HFF-Myc (cell line): ENCODE results near the gene ZNF45.
"Not testable (repeated sequence)": the region's sequence is repeated elsewhere in the genome, so short reads cannot be mapped to it uniquely, and the experiment has no call there.

ENCODE experiments used
- DNase-seq: peaks from one replicate; pipeline ENCODE4 v3.0.0-alpha.2; 2011; ENCODE audit warnings: low read depth; ENCODE audit errors: extremely low read depth
- H3K4me3 ChIP-seq: replicated peaks from 2 replicates; pipeline ENCODE4 v1.5.1; 2011; ENCODE audit warnings: low read depth, mild to moderate bottlenecking, control low read depth, low read length
- TF ChIP-seq, protein P1 (sequence below): IDR thresholded peaks from 2 replicates; pipeline ENCODE4 v1.5.1; 2012; ENCODE audit warnings: mild to moderate bottlenecking, low read depth, low read length, control low read depth; ENCODE audit errors: missing control alignments

ZNF45 gene

DNA sequence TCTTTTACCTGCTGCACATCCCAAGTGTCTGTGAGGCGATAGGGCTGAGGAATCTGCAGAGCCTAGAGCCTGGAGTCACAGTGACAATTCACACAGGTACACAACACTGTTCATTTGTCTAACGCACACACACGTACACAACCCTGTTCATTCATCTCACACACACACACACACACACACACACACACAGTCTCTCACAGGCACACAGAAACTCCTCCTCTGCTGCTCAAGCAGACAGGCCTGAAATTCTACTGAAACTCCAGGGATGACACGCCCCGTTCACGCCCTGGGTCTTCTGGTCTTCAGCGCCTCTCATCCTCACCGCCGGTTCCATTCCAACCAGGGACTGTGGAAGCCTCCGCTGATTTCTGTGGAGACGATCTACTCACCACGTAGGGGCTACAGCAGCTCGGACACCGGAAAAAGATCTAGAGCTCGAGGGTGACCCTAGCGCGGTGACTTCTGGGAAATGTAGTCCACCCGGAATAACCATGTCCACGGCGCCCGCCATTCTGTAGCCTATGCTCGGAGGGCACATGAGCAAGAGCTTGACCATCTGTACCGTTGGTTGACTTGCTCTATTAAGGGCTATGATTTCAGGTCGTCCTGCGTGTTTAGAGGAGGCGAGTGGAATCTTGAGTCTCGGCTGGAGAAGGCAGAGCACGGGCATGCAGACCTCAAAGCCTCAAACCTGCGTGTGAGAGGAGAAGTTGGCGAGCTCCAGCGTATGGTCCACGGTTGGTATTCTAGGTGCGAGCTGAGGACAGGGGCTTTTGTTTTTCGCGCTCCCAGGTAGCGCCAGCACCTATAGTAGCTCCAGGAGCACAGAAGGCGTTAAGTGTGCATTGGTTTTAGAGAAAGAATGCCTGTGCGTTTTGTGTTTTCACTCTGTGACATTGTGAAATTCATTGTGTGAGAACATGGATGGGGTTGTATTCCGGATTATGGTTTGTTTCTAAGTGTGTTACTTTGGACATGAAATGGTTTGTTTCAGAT, 33.4 kb downstream of the ZNF45 start:
- DNase-seq: peak; percentile 63
- H3K4me3 ChIP-seq: peak overlapping the region; percentile 58
- TF ChIP-seq, protein P1, sequence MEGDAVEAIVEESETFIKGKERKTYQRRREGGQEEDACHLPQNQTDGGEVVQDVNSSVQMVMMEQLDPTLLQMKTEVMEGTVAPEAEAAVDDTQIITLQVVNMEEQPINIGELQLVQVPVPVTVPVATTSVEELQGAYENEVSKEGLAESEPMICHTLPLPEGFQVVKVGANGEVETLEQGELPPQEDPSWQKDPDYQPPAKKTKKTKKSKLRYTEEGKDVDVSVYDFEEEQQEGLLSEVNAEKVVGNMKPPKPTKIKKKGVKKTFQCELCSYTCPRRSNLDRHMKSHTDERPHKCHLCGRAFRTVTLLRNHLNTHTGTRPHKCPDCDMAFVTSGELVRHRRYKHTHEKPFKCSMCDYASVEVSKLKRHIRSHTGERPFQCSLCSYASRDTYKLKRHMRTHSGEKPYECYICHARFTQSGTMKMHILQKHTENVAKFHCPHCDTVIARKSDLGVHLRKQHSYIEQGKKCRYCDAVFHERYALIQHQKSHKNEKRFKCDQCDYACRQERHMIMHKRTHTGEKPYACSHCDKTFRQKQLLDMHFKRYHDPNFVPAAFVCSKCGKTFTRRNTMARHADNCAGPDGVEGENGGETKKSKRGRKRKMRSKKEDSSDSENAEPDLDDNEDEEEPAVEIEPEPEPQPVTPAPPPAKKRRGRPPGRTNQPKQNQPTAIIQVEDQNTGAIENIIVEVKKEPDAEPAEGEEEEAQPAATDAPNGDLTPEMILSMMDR: no peak

- TF ChIP-seq, protein P1: no peak
- no peak overlapping the region for H3K4me3 ChIP-seq
- DNase-seq: no peak
Observed at GRCh38 chr19:43895727-43896308, 39.3 kb downstream of the ZNF45 start.

GRCh38 chr19:43883864-43884263, 51.2 kb downstream of the ZNF45 start, which contains the start of gene ZNF404:
Gene ZNF404, minus strand, starts transcription at chr19:43883964.
- H3K4me3 ChIP-seq: no peak within 1 kb of the TSS
- TF ChIP-seq, protein P1: no peak
- no peak for DNase-seq

DNA sequence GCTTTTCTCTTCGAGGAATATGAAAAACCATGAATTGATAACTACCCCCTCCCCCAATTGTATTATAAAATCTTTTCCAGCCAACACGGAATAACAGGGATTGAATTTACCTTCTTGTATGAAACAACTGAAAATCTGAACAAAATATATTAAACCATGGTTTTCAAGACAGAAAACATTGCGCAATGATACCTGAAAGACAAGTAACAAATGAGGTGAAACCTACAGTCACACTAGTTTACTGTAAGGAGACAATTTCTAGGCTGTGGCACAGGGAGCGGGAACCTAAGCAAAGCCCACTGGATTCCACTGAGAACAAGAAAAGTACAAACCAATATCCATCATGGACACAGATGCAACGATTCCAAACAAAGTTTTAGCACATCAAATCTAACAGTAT, 54.6 kb downstream of the ZNF45 start:
- no peak overlapping the region for H3K4me3 ChIP-seq
- TF ChIP-seq, protein P1: no peak
- no peak for DNase-seq

GRCh38 chr19:43872547-43873336, 62.3 kb downstream of the ZNF45 start:
- H3K4me3 ChIP-seq: no peak overlapping the region
- no peak for DNase-seq
- TF ChIP-seq, protein P1: no peak

DNA sequence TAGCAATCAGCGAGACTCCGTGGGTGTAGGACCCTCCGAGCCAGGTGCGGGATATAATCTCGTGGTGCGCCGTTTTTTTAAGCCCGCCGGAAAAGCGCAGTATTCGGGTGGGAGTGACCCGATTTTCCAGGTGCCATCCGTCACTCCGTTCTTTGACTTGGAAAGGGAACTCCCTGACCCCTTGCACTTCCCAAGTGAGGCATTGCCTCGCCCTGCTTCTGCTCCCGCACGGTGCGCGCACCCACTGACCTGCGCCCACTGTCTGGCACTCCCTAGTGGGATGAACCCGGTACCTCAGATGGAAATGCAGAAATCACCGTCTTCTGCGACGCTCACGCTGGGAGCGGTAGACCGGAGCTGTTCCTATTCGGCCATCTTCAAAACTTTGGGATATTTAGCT, 68.2 kb downstream of the ZNF45 start:
- not testable (repeated sequence) for DNase-seq

More for the DNA sequence above, 68.2 kb downstream of the ZNF45 start:
- not testable (repeated sequence) for H3K4me3 ChIP-seq
